ENCODE data around the gene APOBEC3H. TPM values are rescaled to one million over a fixed set of nuclear protein-coding genes. Genes with fewer than 3 reads are reported as not detected.

Gene APOBEC3H
- total and polyA plus RNA-seq, 2 donors (not counting 3 experiments of a cell fraction or from before 2014, with no cell fraction given) = not detected

- Histone ChIP-seq H3K4me3 (replicated peaks in 1 of 3; ENCODE audit: insufficient read depth in 1 of 3, low read depth in 1 of 3, low read length in 3 of 3) (no peak overlapping the region), H3K27ac (ENCODE audit: insufficient read depth, low read depth, low read length) (no peak overlapping the region), H3K4me1 (ENCODE audit: control insufficient read depth, extremely low read depth, insufficient read depth, low read length) (no peaks in the 10 kb centered on the region), H3K9ac (replicated peaks; ENCODE audit: extremely low read depth, insufficient read depth, low read length) (no peak overlapping the region), H3K79me2 (ENCODE audit: control insufficient read depth, insufficient read depth, low read length) (no peaks in the 10 kb centered on the region), H3K4me2 (ENCODE audit: insufficient read depth, low read length) (no peak overlapping the region), H4K20me1 (replicated peaks; ENCODE audit: control insufficient read depth, extremely low read depth, insufficient read depth, low read length) (no peaks in the 10 kb centered on the region), H3K27me3 (ENCODE audit: control insufficient read depth in 2 of 2, insufficient read depth in 2 of 2, low read length in 2 of 2) (peaks cover 0 to 1% of the 10 kb centered on the region in 2 experiments), H3K36me3 (ENCODE audit: control insufficient read depth in 2 of 2, extremely low read depth in 1 of 2, insufficient read depth in 2 of 2, low read length in 2 of 2) (no peaks in the 10 kb centered on the region), H3K9me3 (replicated peaks; ENCODE audit: control insufficient read depth, insufficient read depth, low read length) (no peaks in the 10 kb centered on the region), H3K9me1 (replicated peaks; ENCODE audit: control insufficient read depth, extremely low read depth, insufficient read depth, low read length) (no peaks in the 10 kb centered on the region), H2AFZ (ENCODE audit: low read depth, low read length) (no peak overlapping the region)
- dilution Hi-C loops (cut with MboI; ENCODE audit: extremely low pct_ligation_motif_present, low sequenced_read_pairs) = no loop called here
- FAIRE-seq (no peak), DNase-seq (ENCODE audit: low read depth, low spot score) (no peak)
- TF ChIP-seq POLR2A (IDR thresholded peaks at IDR 0.05; ENCODE audit: low read depth, low read length) (no peak), JUN (IDR thresholded peaks at IDR 0.05; ENCODE audit: borderline replicate concordance, insufficient read depth, insufficient read length, low read depth) (no peak), EZH2 (IDR thresholded peaks at IDR 0.05; ENCODE audit: borderline replicate concordance, low read depth, low read length, severe bottlenecking) (no peak), FOS (IDR thresholded peaks at IDR 0.05; ENCODE audit: borderline replicate concordance, insufficient read depth, low read length) (no peak), GATA2 (IDR thresholded peaks at IDR 0.05; ENCODE audit: insufficient read depth, insufficient read length, low read depth, low read length) (no peak), MYC (IDR thresholded peaks at IDR 0.05; ENCODE audit: low read depth, low read length) (no peak), POLR2AphosphoS5 (IDR thresholded peaks at IDR 0.05; ENCODE audit: insufficient read depth, low read depth, low read length) (no peak)
- TF ChIP-seq, protein P1, sequence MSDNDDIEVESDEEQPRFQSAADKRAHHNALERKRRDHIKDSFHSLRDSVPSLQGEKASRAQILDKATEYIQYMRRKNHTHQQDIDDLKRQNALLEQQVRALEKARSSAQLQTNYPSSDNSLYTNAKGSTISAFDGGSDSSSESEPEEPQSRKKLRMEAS (IDR thresholded peaks at IDR 0.05; ENCODE audit: insufficient read depth, insufficient read length) = no peak
- TF ChIP-seq, protein P2, sequence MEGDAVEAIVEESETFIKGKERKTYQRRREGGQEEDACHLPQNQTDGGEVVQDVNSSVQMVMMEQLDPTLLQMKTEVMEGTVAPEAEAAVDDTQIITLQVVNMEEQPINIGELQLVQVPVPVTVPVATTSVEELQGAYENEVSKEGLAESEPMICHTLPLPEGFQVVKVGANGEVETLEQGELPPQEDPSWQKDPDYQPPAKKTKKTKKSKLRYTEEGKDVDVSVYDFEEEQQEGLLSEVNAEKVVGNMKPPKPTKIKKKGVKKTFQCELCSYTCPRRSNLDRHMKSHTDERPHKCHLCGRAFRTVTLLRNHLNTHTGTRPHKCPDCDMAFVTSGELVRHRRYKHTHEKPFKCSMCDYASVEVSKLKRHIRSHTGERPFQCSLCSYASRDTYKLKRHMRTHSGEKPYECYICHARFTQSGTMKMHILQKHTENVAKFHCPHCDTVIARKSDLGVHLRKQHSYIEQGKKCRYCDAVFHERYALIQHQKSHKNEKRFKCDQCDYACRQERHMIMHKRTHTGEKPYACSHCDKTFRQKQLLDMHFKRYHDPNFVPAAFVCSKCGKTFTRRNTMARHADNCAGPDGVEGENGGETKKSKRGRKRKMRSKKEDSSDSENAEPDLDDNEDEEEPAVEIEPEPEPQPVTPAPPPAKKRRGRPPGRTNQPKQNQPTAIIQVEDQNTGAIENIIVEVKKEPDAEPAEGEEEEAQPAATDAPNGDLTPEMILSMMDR (IDR thresholded peaks at IDR 0.05; ENCODE audit: extremely low read depth in 1 of 2, insufficient read depth in 1 of 2, low read depth in 1 of 2, low read length in 2 of 2) = no peak
- no TSS peak for BruUV-seq (replicated peaks)
- CTCF ChIA-PET = no interaction called here
- POLR2A ChIA-PET = no interaction called here
- intact Hi-C loops (cut with micrococcal nuclease) = no loop called here
Measured at GRCh38 chr22:39068033-39068785, 28.8 kb upstream of the APOBEC3H start.
